IMR-90 (cell line): ENCODE data around the gene ITGAE. TPM values are rescaled to one million over a fixed set of nuclear protein-coding genes. Genes with fewer than 3 reads are reported as not detected.

ENCODE experiments used
- ATAC-seq: fragments of 200-7000 bp; cut with Tn5 transposase; 2 replicates; pipeline ENCODE4 v1.9.1; 2020; ENCODE audit warnings: low read depth, mild to moderate bottlenecking, moderate library complexity
- BruUV-seq: library from RNA; stranded (reverse); fragments of 400-500 nt; replicated peaks from 2 replicates; lab custom pipeline; 2021; lab: Mats Ljungman, UMichigan
- CTCF ChIA-PET: fragments of 300-600 bp; formaldehyde crosslinking; extraction: SDS; loops from one replicate; lab custom pipeline; 2021; ENCODE audit warnings: antibody characterized with exemption; lab: Yijun Ruan, JAX
- POLR2A ChIA-PET: fragments of 300-600 bp; sonication (Branson Sonifier 250); formaldehyde crosslinking; loops from one replicate; lab custom pipeline; 2022; ENCODE audit warnings: antibody characterized with exemption; ENCODE audit not compliant: unreplicated experiment; lab: Charles Lee
- DNase-seq: peaks from one replicate; pipeline ENCODE4 v3.0.0; 2013
- H2AFZ ChIP-seq: replicated peaks from 2 replicates; pipeline ENCODE3; 2013; ENCODE audit warnings: low read length, mild to moderate bottlenecking; ENCODE audit not compliant: poor library complexity
- H2AK5ac ChIP-seq: 2 replicates; pipeline ENCODE4 v1.6.1; 2013; ENCODE audit warnings: low read depth, low read length, inconsistent platforms
- H2AK9ac ChIP-seq: replicated peaks from 2 replicates; pipeline ENCODE3; 2013; ENCODE audit warnings: mild to moderate bottlenecking, low read depth, low read length, moderate library complexity; ENCODE audit not compliant: poor library complexity
- H2BK120ac ChIP-seq: 2 replicates; pipeline ENCODE4 v1.6.1; 2013; ENCODE audit warnings: low read depth, low read length, inconsistent platforms
- H2BK15ac ChIP-seq: 3 replicates; pipeline ENCODE4 v1.6.1; 2013; ENCODE audit warnings: low read depth, low read length, inconsistent platforms
- H2BK20ac ChIP-seq: 2 replicates; pipeline ENCODE4 v1.6.1; 2013; ENCODE audit warnings: low read depth, mild to moderate bottlenecking, inconsistent platforms, low read length, moderate library complexity
- H2BK5ac ChIP-seq: 2 replicates; pipeline ENCODE4 v1.6.1; 2013; ENCODE audit warnings: mild to moderate bottlenecking, low read depth, low read length, inconsistent platforms; ENCODE audit not compliant: poor library complexity, severe bottlenecking
- H3K14ac ChIP-seq: replicated peaks from 2 replicates; pipeline ENCODE4 v1.6.1; 2013; ENCODE audit warnings: low read depth, low read length, inconsistent platforms
- H3K18ac ChIP-seq: 2 replicates; pipeline ENCODE4 v1.6.1; 2013; ENCODE audit warnings: low read depth, low read length, control low read depth
- H3K23ac ChIP-seq: 2 replicates; pipeline ENCODE4 v1.6.1; 2013; ENCODE audit warnings: low read depth, low read length, inconsistent platforms
- H3K27ac ChIP-seq: 2 replicates; pipeline ENCODE4 v1.5.1; 2013; ENCODE audit warnings: mild to moderate bottlenecking, control low read depth, low read length; ENCODE audit not compliant: insufficient read depth
- H3K27me3 ChIP-seq: 2 replicates; pipeline ENCODE4 v1.6.1; 2013; ENCODE audit warnings: low read length; ENCODE audit not compliant: control insufficient read depth, insufficient read depth
- H3K36me3 ChIP-seq: 2 replicates; pipeline ENCODE4 v1.6.1; 2013; ENCODE audit warnings: low read length, mixed read lengths; ENCODE audit not compliant: control insufficient read depth, insufficient read depth
- H3K4ac ChIP-seq: 2 replicates; pipeline ENCODE4 v1.6.1; 2013; ENCODE audit warnings: low read depth, low read length, inconsistent platforms
- H3K4me1 ChIP-seq: 2 replicates; pipeline ENCODE4 v1.6.1; 2013; ENCODE audit warnings: low read length, mixed read lengths; ENCODE audit not compliant: control insufficient read depth, insufficient read depth
- H3K4me2 ChIP-seq: 2 replicates; pipeline ENCODE4 v1.6.1; 2013; ENCODE audit warnings: low read depth, mild to moderate bottlenecking, control low read depth, low read length, moderate library complexity
- H3K4me3 ChIP-seq: 2 replicates; pipeline ENCODE4 v1.5.1; 2013; ENCODE audit warnings: low read depth, mild to moderate bottlenecking, control low read depth, low read length, moderate library complexity; ENCODE audit not compliant: insufficient read depth
- H3K56ac ChIP-seq: 2 replicates; pipeline ENCODE4 v1.6.1; 2013; ENCODE audit warnings: low read length, inconsistent platforms; ENCODE audit not compliant: insufficient read depth; ENCODE audit errors: extremely low read depth
- H3K79me1 ChIP-seq, 2 experiments: 2 replicates each; pipeline ENCODE4 v1.6.1; 2013; ENCODE audit warnings: low read length in 2 of 2, inconsistent platforms in 1 of 2, low read depth in 1 of 2
- H3K9ac ChIP-seq: 2 replicates; pipeline ENCODE4 v1.6.1; 2013; ENCODE audit warnings: low read depth, low read length, control low read depth
- H3K9me1 ChIP-seq: 2 replicates; pipeline ENCODE4 v1.6.1; 2013; ENCODE audit warnings: low read length, inconsistent platforms; ENCODE audit not compliant: insufficient read depth
- H3K9me3 ChIP-seq: 2 replicates; pipeline ENCODE4 v1.6.1; 2013; ENCODE audit warnings: low read length; ENCODE audit not compliant: control insufficient read depth, insufficient read depth
- H4K20me1 ChIP-seq: 2 replicates; pipeline ENCODE4 v1.6.1; 2013; ENCODE audit warnings: low read length, inconsistent platforms; ENCODE audit not compliant: insufficient read depth
- H4K5ac ChIP-seq: 2 replicates; pipeline ENCODE4 v1.6.1; 2013; ENCODE audit warnings: mild to moderate bottlenecking, low read depth, low read length, control low read depth
- H4K8ac ChIP-seq, 2 experiments: 2 replicates each; pipeline ENCODE4 v1.6.1; 2013; ENCODE audit warnings: low read depth in 2 of 2, low read length in 2 of 2, control low read depth in 1 of 2, inconsistent platforms in 1 of 2
- H4K91ac ChIP-seq: 2 replicates; pipeline ENCODE4 v1.6.1; 2013; ENCODE audit warnings: low read depth, low read length, inconsistent platforms; ENCODE audit not compliant: insufficient read depth
- CTCF ChIP-seq: conservative IDR thresholded peaks from 2 replicates; pipeline ENCODE4 v1.5.1; 2012; ENCODE audit warnings: mild to moderate bottlenecking, low read depth, low read length, improper control_type of control experiment
- ELK1 ChIP-seq: fragments of 150-350 bp; IDR thresholded peaks from 2 replicates; pipeline ENCODE4 v1.6.1; 2016; ENCODE audit warnings: low read depth, mild to moderate bottlenecking, low read length, moderate library complexity, borderline replicate concordance
- MAZ ChIP-seq: IDR thresholded peaks from 2 replicates; pipeline ENCODE4 v1.6.1; 2012; ENCODE audit warnings: low read depth, mild to moderate bottlenecking, low read length, improper control_type of control experiment, moderate library complexity, borderline replicate concordance
- RAD21 ChIP-seq: IDR thresholded peaks from 2 replicates; pipeline ENCODE4 v1.6.1; 2012; ENCODE audit warnings: low read length, improper control_type of control experiment
- SMC3 ChIP-seq: fragments of 150-350 bp; IDR thresholded peaks from 2 replicates; pipeline ENCODE4 v1.6.1; 2016; ENCODE audit warnings: low read depth, mild to moderate bottlenecking, antibody characterized with exemption, low read length, moderate library complexity
- WGBS, 2 experiments: methylation state at CpG; one replicate each; pipeline versions ENCODE4 v1.1.5 to v1.1.7; 2013; ENCODE audit warnings: missing lambda C conversion rate in 2 of 2; ENCODE audit not compliant: insufficient read length in 1 of 2; ENCODE audit errors: extremely low coverage in 2 of 2; 5-methylcytosine and 5-hydroxymethylcytosine counted together
- dilution Hi-C: fragments of 300-500 bp; cut with HindIII; formaldehyde crosslinking; loops from one replicate; pipeline ENCODE4 v1.14.3; 2018; ENCODE audit warnings: low sequenced_read_pairs; ENCODE audit not compliant: unreplicated experiment
- in situ Hi-C: fragments of 300-500 bp; cut with MboI; formaldehyde crosslinking; loops from 3 replicates; pipeline ENCODE4 v1.14.3; 2019; ENCODE audit warnings: low sequenced_read_pairs, inconsistent platforms, mixed read lengths
- intact Hi-C: fragments of 100-400 bp; cut with micrococcal nuclease; formaldehyde crosslinking; loops from 2 replicates; pipeline ENCODE4 v1.10.0; 2022
- polyA plus RNA-seq, 3 experiments: library from polyadenylated mRNA; depleted of rRNA; stranded (reverse); fragments of >200 nt; gene quantifications; 2 replicates each; pipeline ENCODE4 v1.2.3, GENCODE V29; 2012; ENCODE audit warnings: low replicate concordance in 1 of 3
- total RNA-seq: library from RNA; depleted of rRNA; stranded (reverse); fragments of >200 nt; gene quantifications from 2 replicates; pipeline ENCODE4 v1.2.3, GENCODE V29; 2012

ITGAE gene
- total and polyA plus RNA-seq, 2 of the 4 experiments (the other 2 are of a cell fraction): 54.1 to 60.8 TPM

DNA sequence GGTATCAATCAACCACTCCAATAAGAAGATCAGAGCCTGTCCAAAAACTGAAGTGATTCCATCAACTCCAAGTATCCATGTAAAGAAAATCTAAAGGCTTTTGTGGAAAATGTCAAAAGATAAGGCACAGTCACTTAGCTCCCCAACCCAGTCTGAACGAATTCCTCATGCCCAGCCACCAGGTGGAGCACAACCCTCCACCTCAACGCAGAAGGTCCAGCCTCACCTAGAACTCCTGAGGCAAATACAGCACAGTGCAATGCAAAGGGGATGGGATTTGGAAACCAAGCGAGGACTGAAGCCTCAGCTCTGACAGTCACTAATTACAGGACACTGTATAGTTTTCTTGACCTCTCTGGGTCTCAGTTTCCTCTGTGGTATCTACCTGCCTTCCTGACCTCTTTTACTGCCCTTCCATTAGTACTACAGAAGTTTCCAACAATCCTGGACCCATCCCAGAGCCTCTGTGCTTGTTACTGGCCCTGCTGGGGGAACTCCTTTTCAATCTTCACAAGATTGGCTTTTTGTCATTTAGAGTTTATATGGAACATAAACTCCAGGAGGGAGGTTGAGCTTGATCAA is 43.0 kb upstream of the ITGAE start:
- no peak overlapping the region for H4K5ac ChIP-seq
- dilution Hi-C loops: no loop called here
- peaks cover 22% of the 10 kb centered on the region for H3K36me3 ChIP-seq
- DNase-seq: no peak
- H3K9me1 ChIP-seq: peaks cover 9% of the 10 kb centered on the region; the same call in 1 of the 2 replicates
- in situ Hi-C loops: no loop called here
- no peaks in the 10 kb centered on the region for H3K27me3 ChIP-seq
- H4K91ac ChIP-seq: no peak overlapping the region
- no peak overlapping the region for H3K4ac ChIP-seq
- no TSS peak for BruUV-seq
- no peak overlapping the region for H3K27ac ChIP-seq
- peaks cover 13% of the 10 kb centered on the region; the same call in 1 of the 2 replicates for H4K20me1 ChIP-seq
- CTCF ChIA-PET: no interaction called here
- no peak overlapping the region for H2BK120ac ChIP-seq
- no peaks in the 10 kb centered on the region for H3K9me3 ChIP-seq
- TF ChIP-seq MAZ (no peak), SMC3 (peak; percentile 38), CTCF (peak; percentile 48), RAD21 (peak; percentile 30), ELK1 (no peak)
- H3K56ac ChIP-seq: no peak overlapping the region
- no peak overlapping the region for H3K4me3 ChIP-seq
- H3K23ac ChIP-seq: no peak overlapping the region
- H3K4me1 ChIP-seq: peaks cover 3% of the 10 kb centered on the region
- H4K8ac ChIP-seq: no peak overlapping the region
- no peak overlapping the region for H3K9ac ChIP-seq
- H2AK5ac ChIP-seq: no peak overlapping the region
- H2BK20ac ChIP-seq: no peak overlapping the region
- H3K79me1 ChIP-seq: peaks cover 26 to 45% of the 10 kb centered on the region in 2 experiments
- no peak overlapping the region for H2AK9ac ChIP-seq
- H3K4me2 ChIP-seq: no peak overlapping the region
- no peak overlapping the region for H3K18ac ChIP-seq
- 60% methylated on average over 1 of the region's 3 CpGs; no CpG with 5 or more reads in 1 of the 2 experiments for WGBS, 2 experiments
- H2AFZ ChIP-seq: no peak overlapping the region
- H2BK5ac ChIP-seq: no peak overlapping the region
- no peak overlapping the region for H3K14ac ChIP-seq
- H2BK15ac ChIP-seq: no peak overlapping the region
- no peak for ATAC-seq
- intact Hi-C loops: no loop called here
- POLR2A ChIA-PET: no interaction called here
